H9 (cell line): Measurements from ENCODE around the gene CUEDC1. TPM values are rescaled to one million over a fixed set of nuclear protein-coding genes. Genes with fewer than 3 reads are reported as not detected.

Source experiments
- DNase-seq: peaks from one replicate; pipeline ENCODE4 v3.0.0-alpha.2; 2017
- H2AFZ ChIP-seq: one replicate; pipeline ENCODE4 v1.6.1; 2013; ENCODE audit warnings: mild to moderate bottlenecking, low read length, control low read depth, moderate library complexity
- H2AK5ac ChIP-seq: 2 replicates; pipeline ENCODE4 v1.6.1; 2013; ENCODE audit warnings: low read length, control low read depth, mixed read lengths; ENCODE audit not compliant: insufficient read length
- H2BK120ac ChIP-seq: one replicate; pipeline ENCODE4 v1.6.1; 2013; ENCODE audit warnings: low read depth, mild to moderate bottlenecking, low read length, control low read depth, inconsistent platforms; ENCODE audit not compliant: poor library complexity, severe bottlenecking
- H2BK12ac ChIP-seq: 2 replicates; pipeline ENCODE4 v1.6.1; 2013; ENCODE audit warnings: low read length, control low read depth, mixed read lengths, low read depth; ENCODE audit not compliant: insufficient read length
- H2BK15ac ChIP-seq: 2 replicates; pipeline ENCODE4 v1.6.1; 2013; ENCODE audit warnings: low read depth, low read length, control low read depth
- H2BK20ac ChIP-seq: one replicate; pipeline ENCODE4 v1.6.1; 2013; ENCODE audit warnings: low read depth, mild to moderate bottlenecking, low read length, control low read depth, inconsistent platforms; ENCODE audit not compliant: poor library complexity, severe bottlenecking
- H2BK5ac ChIP-seq: 2 replicates; pipeline ENCODE4 v1.6.1; 2013; ENCODE audit warnings: low read length, control low read depth, mixed read lengths; ENCODE audit not compliant: insufficient read length
- H3K14ac ChIP-seq: 2 replicates; pipeline ENCODE4 v1.6.1; 2013; ENCODE audit warnings: low read length, control low read depth; ENCODE audit not compliant: insufficient read depth
- H3K18ac ChIP-seq: 2 replicates; pipeline ENCODE4 v1.6.1; 2013; ENCODE audit warnings: low read depth, mild to moderate bottlenecking, mixed read lengths, low read length, control low read depth; ENCODE audit not compliant: insufficient read length
- H3K23ac ChIP-seq: 2 replicates; pipeline ENCODE4 v1.6.1; 2013; ENCODE audit warnings: low read length, control low read depth, mixed read lengths, low read depth; ENCODE audit not compliant: insufficient read length
- H3K23me2 ChIP-seq: 2 replicates; pipeline ENCODE4 v1.6.1; 2013; ENCODE audit warnings: low read depth, mild to moderate bottlenecking, mixed read lengths, low read length, control low read depth; ENCODE audit not compliant: insufficient read length, poor library complexity, severe bottlenecking
- H3K27ac ChIP-seq: 2 replicates; pipeline ENCODE4 v1.5.1; 2013; ENCODE audit warnings: low read length, control low read depth, mixed read lengths, low read depth; ENCODE audit not compliant: insufficient read length
- H3K27me3 ChIP-seq: 2 replicates; pipeline ENCODE4 v1.6.1; 2013; ENCODE audit warnings: low read length, control low read depth, inconsistent platforms; ENCODE audit not compliant: insufficient read depth
- H3K4ac ChIP-seq: 2 replicates; pipeline ENCODE4 v1.6.1; 2013; ENCODE audit warnings: low read depth, mild to moderate bottlenecking, control low read depth, inconsistent platforms, low read length, moderate library complexity
- H3K4me1 ChIP-seq: 2 replicates; pipeline ENCODE4 v1.6.1; 2013; ENCODE audit warnings: low read length, control low read depth, inconsistent platforms; ENCODE audit not compliant: insufficient read depth
- H3K4me2 ChIP-seq: 2 replicates; pipeline ENCODE4 v1.6.1; 2013; ENCODE audit warnings: low read length, control low read depth, mixed read lengths; ENCODE audit not compliant: insufficient read length, insufficient read depth
- H3K56ac ChIP-seq: 2 replicates; pipeline ENCODE4 v1.6.1; 2013; ENCODE audit warnings: low read depth, mild to moderate bottlenecking, mixed read lengths, low read length, control low read depth; ENCODE audit not compliant: insufficient read length
- H3K79me1 ChIP-seq: 2 replicates; pipeline ENCODE4 v1.6.1; 2013; ENCODE audit warnings: low read depth, mild to moderate bottlenecking, moderate library complexity, low read length, control low read depth, inconsistent platforms; ENCODE audit not compliant: insufficient read depth, poor library complexity, severe bottlenecking
- H3K79me2 ChIP-seq: 2 replicates; pipeline ENCODE4 v1.6.1; 2013; ENCODE audit warnings: low read length, control low read depth, inconsistent platforms; ENCODE audit not compliant: insufficient read depth
- H3K9ac ChIP-seq: 2 replicates; pipeline ENCODE4 v1.6.1; 2013; ENCODE audit warnings: low read length, control low read depth, mixed read lengths; ENCODE audit not compliant: insufficient read length; ENCODE audit errors: extremely low read depth
- H3K9me3 ChIP-seq: one replicate; pipeline ENCODE4 v1.6.1; 2013; ENCODE audit warnings: low read depth, low read length, inconsistent platforms; ENCODE audit not compliant: control insufficient read depth
- H3T11ph ChIP-seq: one replicate; pipeline ENCODE4 v1.6.1; 2013; ENCODE audit warnings: mild to moderate bottlenecking, low read length, control low read depth, inconsistent platforms
- H4K20me1 ChIP-seq: one replicate; pipeline ENCODE4 v1.6.1; 2013; ENCODE audit not compliant: control insufficient read depth, insufficient read length, insufficient read depth
- H4K5ac ChIP-seq: 2 replicates; pipeline ENCODE4 v1.6.1; 2013; ENCODE audit warnings: low read depth, mild to moderate bottlenecking, mixed read lengths, low read length, control low read depth; ENCODE audit not compliant: insufficient read length
- H4K8ac ChIP-seq: replicated peaks from 2 replicates; pipeline ENCODE4 v1.6.1; 2013; ENCODE audit warnings: low read length, control low read depth, mixed read lengths, low read depth; ENCODE audit not compliant: insufficient read length
- H4K91ac ChIP-seq: 2 replicates; pipeline ENCODE4 v1.6.1; 2013; ENCODE audit warnings: low read depth, mild to moderate bottlenecking, moderate library complexity, mixed read lengths, low read length, control low read depth; ENCODE audit not compliant: insufficient read length
- H3K27ac Mint-ChIP-seq, 3 experiments: 2 replicates in 2 of 3; 3 replicates in 1 of 3; pipeline ENCODE4 v1.8.0; 2020 to 2021; ENCODE audit warnings: mixed read lengths in 3 of 3, mild to moderate bottlenecking in 1 of 3, moderate library complexity in 1 of 3
- H3K27me3 Mint-ChIP-seq: 2 replicates; pipeline ENCODE4 v1.8.0; 2021; ENCODE audit warnings: low read depth, mild to moderate bottlenecking, moderate library complexity, mixed read lengths
- H3K36me3 Mint-ChIP-seq, 3 experiments: 2 replicates in 2 of 3; 3 replicates in 1 of 3; pipeline ENCODE4 v1.8.0; 2020 to 2021; ENCODE audit warnings: low read depth in 3 of 3, mixed read lengths in 3 of 3; ENCODE audit not compliant: insufficient read depth in 1 of 3
- H3K4me1 Mint-ChIP-seq, 2 experiments: 2 replicates each; pipeline ENCODE4 v1.8.0; 2020; ENCODE audit warnings: mixed read lengths in 2 of 2
- H3K4me3 Mint-ChIP-seq, 2 experiments: 2 replicates in 1 of 2; 3 replicates in 1 of 2; pipeline ENCODE4 v1.8.0; 2020 to 2021; ENCODE audit warnings: mild to moderate bottlenecking in 2 of 2, mixed read lengths in 2 of 2, moderate library complexity in 1 of 2
- H3K9me3 Mint-ChIP-seq, 2 experiments: 2 replicates in 1 of 2; 3 replicates in 1 of 2; pipeline ENCODE4 v1.8.0; 2020; ENCODE audit warnings: mild to moderate bottlenecking in 2 of 2, mixed read lengths in 2 of 2, moderate library complexity in 1 of 2
- CTCF ChIP-seq: fragments of 200-600 bp; sonication (generic); conservative IDR thresholded peaks from 3 replicates; pipeline ENCODE4 v1.8.0; 2021; ENCODE audit warnings: antibody characterized with exemption, mild to moderate bottlenecking
- WGBS: extraction: QIAGEN DNeasy Blood & Tissue Kit; methylation state at CpG from one replicate; pipeline ENCODE4 v1.1.7; 2013; ENCODE audit warnings: missing lambda C conversion rate, low lambda C conversion rate, mixed read lengths; ENCODE audit not compliant: insufficient read length; ENCODE audit errors: extremely low coverage; 5-methylcytosine and 5-hydroxymethylcytosine counted together
- long read RNA-seq: library from polyadenylated mRNA; unstranded; transcript quantifications from one replicate; pipeline ENCODE4 v2.0.0, GENCODE V29; 2020
- total RNA-seq: library from RNA; stranded (reverse); gene quantifications from 2 replicates; pipeline ENCODE4 v1.2.1, GENCODE V29; 2021

CUEDC1 gene
- 6.5 and 7.3 TPM in 2 replicates for total RNA-seq
- long read RNA-seq, partial matches to known transcripts = 2 of 3 reads
- long read RNA-seq, other reads (novel, unspliced or antisense) = 1 of 3 reads

DNA sequence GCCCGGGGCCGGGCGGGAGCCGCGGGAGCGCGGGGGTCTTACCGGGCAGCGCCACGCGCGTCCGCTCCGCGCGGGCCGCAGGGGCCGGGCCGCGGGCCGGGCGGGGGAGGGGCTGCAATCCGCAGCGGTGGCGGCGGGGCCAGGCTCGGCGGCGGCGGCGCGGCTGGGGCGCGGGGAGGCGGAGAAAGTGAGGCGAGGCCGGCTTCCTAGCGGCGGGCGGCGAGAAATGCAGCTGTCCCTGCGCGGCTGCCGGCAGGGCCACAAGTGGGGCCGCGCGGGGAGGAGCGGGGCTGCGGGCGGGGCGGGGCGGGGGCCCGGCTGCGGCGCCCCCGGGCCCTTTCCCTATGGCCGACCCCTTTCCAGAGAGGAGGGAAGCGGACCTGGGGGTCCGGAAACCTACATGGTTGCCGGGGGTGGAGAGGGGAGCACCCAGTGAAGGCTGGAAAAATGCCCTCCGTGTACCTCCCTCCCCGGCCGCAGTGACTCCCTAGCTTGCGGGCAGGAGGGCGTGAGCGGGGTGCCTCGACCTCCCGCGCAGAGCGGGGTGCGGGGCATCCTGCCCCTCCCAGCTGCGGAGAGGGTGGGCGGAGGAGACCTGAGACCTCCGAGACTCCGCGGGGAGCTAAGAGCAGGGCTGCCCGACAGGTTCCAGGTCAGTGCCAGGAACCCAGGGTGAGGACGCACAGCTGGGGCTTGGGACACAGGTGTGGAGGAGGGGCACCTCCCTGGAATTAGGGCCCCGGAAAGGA lies at the start of gene CUEDC1:
TSS of gene CUEDC1 (minus strand) at position 230 of the 749 bp plus-strand sequence. CDS start 69,848 bp downstream, outside the sequence.
- H2BK5ac ChIP-seq = no peak within 1 kb of the TSS
- peak; percentile 44; the same call in 2 of the 3 replicates for TF ChIP-seq CTCF
- peak within 1 kb of the TSS in 1 of 3 experiments; percentile 21; a peak in 3 of 7 replicates for H3K27ac Mint-ChIP-seq
- no peak within 1 kb of the TSS for H2BK15ac ChIP-seq
- H4K8ac ChIP-seq = no peak within 1 kb of the TSS
- no peaks in the 10 kb centered on the region for H3K79me2 ChIP-seq
- H4K20me1 ChIP-seq = no peaks in the 10 kb centered on the region
- 0 out of 7 replicates have a peak, but pooled peaks cover 0 to 3% (median 0%) of the 10 kb centered on the region in 3 experiments for H3K36me3 Mint-ChIP-seq
- peak; percentile 66 for DNase-seq
- H4K5ac ChIP-seq = no peak within 1 kb of the TSS
- H2AFZ ChIP-seq = no peak within 1 kb of the TSS
- H3K9me3 ChIP-seq = no peaks in the 10 kb centered on the region
- WGBS = no CpG with 5 or more reads among the region's 79 CpGs
- no peak within 1 kb of the TSS for H2AK5ac ChIP-seq
- peak within 1 kb of the TSS; percentile 65 to 83 for H3K4me3 Mint-ChIP-seq
- peaks cover 0 to 2% of the 10 kb centered on the region in 2 experiments; a peak in 1 of 5 replicates for H3K9me3 Mint-ChIP-seq
- peak within 1 kb of the TSS; percentile 63 for H3K4me2 ChIP-seq
- H3T11ph ChIP-seq = no peak within 1 kb of the TSS
- peak within 1 kb of the TSS; percentile 61; the same call in 1 of the 2 replicates for H3K14ac ChIP-seq
- no peak within 1 kb of the TSS for H3K4ac ChIP-seq
- no peak within 1 kb of the TSS for H2BK12ac ChIP-seq
- H2BK20ac ChIP-seq = no peak within 1 kb of the TSS
- H4K91ac ChIP-seq = no peak within 1 kb of the TSS
- no peaks in the 10 kb centered on the region; the same call in 1 of the 2 replicates for H3K4me1 ChIP-seq
- H3K79me1 ChIP-seq = no peaks in the 10 kb centered on the region
- peaks cover 6% of the 10 kb centered on the region for H3K27me3 ChIP-seq
- H3K27me3 Mint-ChIP-seq = peaks cover 55% of the 10 kb centered on the region
- H3K27ac ChIP-seq = no peak within 1 kb of the TSS
- peaks cover 22% of the 10 kb centered on the region for H3K23me2 ChIP-seq
- H3K4me1 Mint-ChIP-seq = peaks cover 44 to 49% of the 10 kb centered on the region in 2 experiments
- H3K9ac ChIP-seq = no peak within 1 kb of the TSS
- no peak within 1 kb of the TSS for H3K18ac ChIP-seq
- no peak within 1 kb of the TSS for H3K23ac ChIP-seq
- no peak within 1 kb of the TSS for H2BK120ac ChIP-seq
- no peak within 1 kb of the TSS for H3K56ac ChIP-seq
